SK-N-SH (cell line): ENCODE measurements around the gene AHNAK2. TPM values are rescaled to one million over a fixed set of nuclear protein-coding genes. Genes with fewer than 3 reads are reported as not detected.

Source experiments
- CTCF ChIA-PET: fragments of 300-600, 350-600 bp; formaldehyde crosslinking; extraction: SDS; loops from one replicate; lab custom pipeline; 2021; lab: Yijun Ruan, JAX
- POLR2A ChIA-PET: fragments of 350-600 bp; sonication (Branson Sonifier 250); formaldehyde crosslinking; extraction: SDS; loops from one replicate; lab custom pipeline; 2020; ENCODE audit warnings: antibody characterized with exemption, inconsistent platforms; lab: Yijun Ruan, JAX
- DNase-seq: peaks from one replicate; pipeline ENCODE4 v3.0.0; 2012
- H2AFZ ChIP-seq: fragments of 200-600 bp; sonication (generic); 2 replicates; pipeline ENCODE4 v1.8.1; 2016; ENCODE audit warnings: antibody characterized with exemption, mild to moderate bottlenecking, low read depth
- H3F3A ChIP-seq: fragments of 200-600 bp; sonication (generic); replicated peaks from 2 replicates; pipeline ENCODE3; 2016; ENCODE audit warnings: antibody characterized with exemption, mild to moderate bottlenecking; ENCODE audit not compliant: insufficient read depth
- H3K27ac ChIP-seq, 2 experiments: fragments of 200-500 bp in 1 of 2; fragments of 200-600 bp in 1 of 2; sonication (Bioruptor generic) in 1 of 2; sonication (generic), shearing (Covaris generic) in 1 of 2; 2 replicates each; pipeline versions ENCODE4 v1.5.1 to v1.6.1; 2014 to 2016; ENCODE audit warnings: low read depth in 2 of 2, inconsistent platforms in 1 of 2, low read length in 1 of 2, mild to moderate bottlenecking in 1 of 2, mixed read lengths in 1 of 2
- H3K27me3 ChIP-seq: fragments of 200-600 bp; sonication (generic), shearing (Covaris generic); 2 replicates; pipeline ENCODE4 v1.6.1; 2016; ENCODE audit warnings: mixed run types; ENCODE audit not compliant: insufficient read depth
- H3K36me3 ChIP-seq, 2 experiments: fragments of 200-500 bp in 1 of 2; fragments of 200-600 bp in 1 of 2; sonication (Bioruptor generic) in 1 of 2; sonication (generic) in 1 of 2; replicated peaks in 1 of 2; 2 replicates each; pipeline versions ENCODE3 to v1.5.1; 2014 to 2016; ENCODE audit warnings: low read length in 1 of 2, mild to moderate bottlenecking in 1 of 2; ENCODE audit not compliant: insufficient read depth in 2 of 2, control insufficient read depth in 1 of 2
- H3K4me1 ChIP-seq, 2 experiments: fragments of 200-500 bp in 1 of 2; fragments of 200-600 bp in 1 of 2; sonication (Bioruptor generic) in 1 of 2; sonication (generic), shearing (Covaris generic) in 1 of 2; 2 replicates each; pipeline versions ENCODE4 v1.5.1 to v1.6.1; 2014 to 2016; ENCODE audit warnings: low read depth in 1 of 2, low read length in 1 of 2, mixed run types in 1 of 2; ENCODE audit not compliant: insufficient read depth in 2 of 2, control insufficient read depth in 1 of 2
- H3K4me2 ChIP-seq: fragments of 200-600 bp; sonication (generic), shearing (Covaris generic); 2 replicates; pipeline ENCODE4 v1.6.1; 2017; ENCODE audit warnings: mixed run types
- H3K4me3 ChIP-seq, 2 experiments: fragments of 200-500 bp in 1 of 2; fragments of 200-600 bp in 1 of 2; sonication (Bioruptor generic) in 1 of 2; sonication (generic), shearing (Covaris generic) in 1 of 2; 2 replicates each; pipeline versions ENCODE4 v1.5.1 to v1.8.1; 2014 to 2016; ENCODE audit warnings: low read depth in 2 of 2, inconsistent platforms in 1 of 2, low read length in 1 of 2, mild to moderate bottlenecking in 1 of 2, mixed read lengths in 1 of 2, moderate library complexity in 1 of 2
- H3K79me2 ChIP-seq: fragments of 200-600 bp; sonication (generic); 2 replicates; pipeline ENCODE4 v1.8.1; 2017; ENCODE audit warnings: mild to moderate bottlenecking; ENCODE audit not compliant: insufficient read depth
- H3K9ac ChIP-seq: fragments of 200-600 bp; sonication (generic); 2 replicates; pipeline ENCODE4 v1.6.1; 2017; ENCODE audit warnings: mixed run types
- H3K9me2 ChIP-seq: fragments of 200-600 bp; sonication (generic); 2 replicates; pipeline ENCODE4 v1.6.1; 2017; ENCODE audit warnings: mixed run types
- H3K9me3 ChIP-seq: fragments of 200-600 bp; sonication (generic); 2 replicates; pipeline ENCODE4 v1.6.1; 2017; ENCODE audit warnings: mixed run types, mild to moderate bottlenecking, moderate library complexity
- H4K20me1 ChIP-seq: fragments of 200-600 bp; sonication (generic); 2 replicates; pipeline ENCODE4 v1.6.1; 2017; ENCODE audit warnings: mild to moderate bottlenecking, mixed run types; ENCODE audit not compliant: insufficient read depth
- EP300 ChIP-seq, 2 experiments: IDR thresholded peaks; 2 replicates each; pipeline versions ENCODE4 v1.4.0 to v1.6.1; 2012; ENCODE audit warnings: borderline replicate concordance in 1 of 2, low read depth in 1 of 2, low read length in 1 of 2
- FOSL2 ChIP-seq: IDR thresholded peaks from 2 replicates; pipeline ENCODE4 v1.4.0; 2012; ENCODE audit warnings: low read depth, mild to moderate bottlenecking, moderate library complexity, borderline replicate concordance
- FOXJ3 ChIP-seq: sonication (generic); formaldehyde crosslinking; IDR thresholded peaks from 2 replicates; pipeline ENCODE4 v1.5.1; 2020; ENCODE audit warnings: mild to moderate bottlenecking, missing genetic modification reagents
- GABPA ChIP-seq: IDR thresholded peaks from 2 replicates; pipeline ENCODE4 v1.4.0; 2012; ENCODE audit warnings: low read depth, mild to moderate bottlenecking
- JUND ChIP-seq: IDR thresholded peaks from 2 replicates; pipeline ENCODE4 v1.4.0; 2012
- MEF2A ChIP-seq: IDR thresholded peaks from 2 replicates; pipeline ENCODE4 v1.4.0; 2012; ENCODE audit warnings: low read depth, borderline replicate concordance
- MXI1 ChIP-seq: IDR thresholded peaks from 2 replicates; pipeline ENCODE4 v1.6.1; 2012; ENCODE audit warnings: mild to moderate bottlenecking, low read depth, low read length, improper control_type of control experiment
- NFIC ChIP-seq: IDR thresholded peaks from 2 replicates; pipeline ENCODE4 v1.4.0; 2012; ENCODE audit warnings: borderline replicate concordance
- PBX3 ChIP-seq: IDR thresholded peaks from 2 replicates; pipeline ENCODE4; 2012
- RCOR1 ChIP-seq: fragments of 150-350 bp; IDR thresholded peaks from 2 replicates; pipeline ENCODE4 v1.6.1; 2017; ENCODE audit warnings: antibody characterized with exemption, low read length
- RFX5 ChIP-seq: IDR thresholded peaks from 2 replicates; pipeline ENCODE4 v1.6.1; 2012; ENCODE audit warnings: mild to moderate bottlenecking, improper control_type of control experiment, low read length
- RXRA ChIP-seq: IDR thresholded peaks from 2 replicates; pipeline ENCODE4 v1.4.0; 2012; ENCODE audit warnings: low read depth, mild to moderate bottlenecking, borderline replicate concordance
- SIN3A ChIP-seq: IDR thresholded peaks from 2 replicates; pipeline ENCODE4 v1.6.1; 2012; ENCODE audit warnings: low read depth, mild to moderate bottlenecking, low read length, moderate library complexity, borderline replicate concordance
- SMC3 ChIP-seq: IDR thresholded peaks from 2 replicates; pipeline ENCODE4 v1.6.1; 2012; ENCODE audit warnings: low read depth, low read length, improper control_type of control experiment
- TAF1 ChIP-seq: IDR thresholded peaks from 2 replicates; pipeline ENCODE4 v1.6.1; 2012; ENCODE audit warnings: low read depth, mild to moderate bottlenecking, low read length, moderate library complexity, borderline replicate concordance
- WGBS: methylation state at CpG from one replicate; pipeline ENCODE4 v1.1.6; 2017; ENCODE audit warnings: low lambda C conversion rate; 5-methylcytosine and 5-hydroxymethylcytosine counted together
- polyA plus RNA-seq, 3 experiments: library from polyadenylated mRNA; depleted of rRNA; stranded (reverse); fragments of >200 nt; gene quantifications; 2 replicates each; pipeline ENCODE4 v1.2.3, GENCODE V29; 2012
- TF ChIP-seq, protein P1 (sequence below): IDR thresholded peaks from 2 replicates; pipeline ENCODE4 v1.4.0; 2012; ENCODE audit warnings: low read depth, borderline replicate concordance
- TF ChIP-seq, protein P2 (sequence below): IDR thresholded peaks from 2 replicates; pipeline ENCODE4 v1.4.0; 2012; ENCODE audit warnings: low read depth, borderline replicate concordance

Gene AHNAK2
- polyA plus RNA-seq, 1 of the 3 experiments (the other 2 are of a cell fraction), result 33.5 TPM

DNA sequence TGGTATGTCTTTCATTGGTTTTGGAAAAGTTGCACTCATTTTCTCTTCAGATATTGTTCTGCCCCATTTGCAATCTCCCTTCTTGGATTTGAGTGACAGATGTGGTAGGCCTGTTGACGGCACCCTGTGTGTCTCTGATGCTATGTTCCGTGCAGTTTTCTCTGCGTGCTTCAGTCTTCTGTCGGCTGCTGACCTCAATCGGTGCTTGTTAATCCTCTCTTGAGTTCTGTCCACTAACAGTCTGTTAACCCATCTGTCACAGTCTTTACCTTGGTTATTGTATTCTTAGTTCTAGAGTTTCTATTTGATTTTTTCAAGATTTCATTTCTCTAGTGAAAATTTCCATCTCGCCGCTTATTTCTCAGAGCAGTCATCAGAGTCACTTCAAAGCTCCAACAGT is 74.2 kb downstream of the AHNAK2 start:
- CTCF ChIA-PET, result interaction anchor here (1.3 to 1.7 kb wide), 2 partner anchors 8 to 72 kb away, joined by 3 to 7 read pairs; no protein-coding TSS in a partner anchor
- H3K9ac ChIP-seq, result no peak overlapping the region
- no peaks in the 10 kb centered on the region for H3K9me3 ChIP-seq
- no peak for DNase-seq
- H3K4me1 ChIP-seq, result no peaks in the 10 kb centered on the region
- POLR2A ChIA-PET, result no interaction called here
- no peak overlapping the region for H3K4me2 ChIP-seq
- H3K36me3 ChIP-seq, result no peaks in the 10 kb centered on the region
- H3K27me3 ChIP-seq, result peaks cover 14% of the 10 kb centered on the region; the same call in 1 of the 2 replicates
- no peak overlapping the region for H2AFZ ChIP-seq
- H3K79me2 ChIP-seq, result no peaks in the 10 kb centered on the region
- H3K9me2 ChIP-seq, result no peaks in the 10 kb centered on the region
- 71% methylated on average over 7 of the region's 7 CpGs for WGBS
- no peak overlapping the region for H3K27ac ChIP-seq
- no peaks in the 10 kb centered on the region for H3F3A ChIP-seq
- no peaks in the 10 kb centered on the region for H4K20me1 ChIP-seq
- no peak overlapping the region for H3K4me3 ChIP-seq
- TF ChIP-seq RCOR1, result no peak
- TF ChIP-seq RXRA, result no peak
- TF ChIP-seq MEF2A, result no peak

DNA sequence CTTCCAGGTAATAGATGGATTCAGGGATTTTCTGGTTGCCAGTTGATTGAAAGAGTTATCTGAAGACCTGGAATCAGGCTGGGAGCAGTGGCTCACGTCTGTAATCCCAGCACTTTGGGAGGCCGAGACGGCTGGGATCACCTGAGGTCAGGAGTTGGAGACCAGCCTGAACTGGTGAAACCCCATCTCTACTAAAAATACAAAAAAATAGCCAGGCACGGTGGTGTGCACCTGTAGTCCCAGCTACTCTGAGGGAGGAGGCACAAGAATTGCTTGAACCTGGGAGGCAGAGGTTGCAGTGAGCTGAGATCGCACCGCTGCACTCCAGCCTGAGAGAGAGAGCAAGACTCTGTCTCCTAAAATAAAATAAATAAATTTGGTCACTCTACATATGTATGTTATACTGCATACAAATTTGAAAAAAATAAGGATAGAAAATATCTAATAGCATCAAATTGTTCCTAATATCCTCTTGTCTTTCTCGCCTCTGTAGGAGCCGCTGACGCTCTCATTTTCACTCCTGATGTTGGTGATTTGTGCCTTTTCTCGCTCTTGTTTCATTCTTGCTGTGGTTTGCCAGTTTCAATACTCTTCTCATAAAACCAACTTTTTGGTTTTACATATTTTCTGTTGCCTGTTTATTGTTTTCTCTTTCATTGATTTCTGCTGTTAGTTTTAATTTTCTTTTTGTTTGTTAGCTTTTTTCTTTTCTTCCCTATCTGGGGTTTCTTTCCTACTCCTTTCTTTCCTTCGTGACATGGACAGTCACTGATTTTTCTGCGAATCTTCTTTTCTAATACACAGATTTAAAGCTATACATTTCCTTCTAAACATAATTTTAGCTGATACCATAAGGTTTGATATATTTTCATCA is 77.3 kb downstream of the AHNAK2 start:
- 69% methylated on average over 12 of the region's 12 CpGs for WGBS
- POLR2A ChIA-PET, result no interaction called here
- no peaks in the 10 kb centered on the region for H3K9me3 ChIP-seq

More for the DNA sequence above, 77.3 kb downstream of the AHNAK2 start:
- DNase-seq, result no peak
- Histone ChIP-seq H3K79me2 (no peaks in the 10 kb centered on the region), H3K27me3 (peaks cover 14% of the 10 kb centered on the region; the same call in 1 of the 2 replicates), H3K27ac (no peak overlapping the region), H2AFZ (no peak overlapping the region), H4K20me1 (no peaks in the 10 kb centered on the region), H3K9me2 (no peaks in the 10 kb centered on the region), H3K4me2 (no peak overlapping the region), H3K9ac (no peak overlapping the region), H3K4me1 (peaks cover 0 to 1% of the 10 kb centered on the region in 2 experiments; a peak in 1 of 4 replicates), H3K36me3 (no peaks in the 10 kb centered on the region), H3K4me3 (no peak overlapping the region), H3F3A (no peaks in the 10 kb centered on the region)
- CTCF ChIA-PET, result interaction anchor here (1.0 to 1.4 kb wide), 3 partner anchors 28 to 145 kb away, joined by 3 read pairs; no protein-coding TSS in a partner anchor
- TF ChIP-seq PBX3, result no peak
- TF ChIP-seq GABPA, result no peak
- no peak for TF ChIP-seq FOSL2
- TF ChIP-seq SMC3, result no peak
- no peak for TF ChIP-seq RFX5
- no peak for TF ChIP-seq TAF1
- TF ChIP-seq, protein P1, sequence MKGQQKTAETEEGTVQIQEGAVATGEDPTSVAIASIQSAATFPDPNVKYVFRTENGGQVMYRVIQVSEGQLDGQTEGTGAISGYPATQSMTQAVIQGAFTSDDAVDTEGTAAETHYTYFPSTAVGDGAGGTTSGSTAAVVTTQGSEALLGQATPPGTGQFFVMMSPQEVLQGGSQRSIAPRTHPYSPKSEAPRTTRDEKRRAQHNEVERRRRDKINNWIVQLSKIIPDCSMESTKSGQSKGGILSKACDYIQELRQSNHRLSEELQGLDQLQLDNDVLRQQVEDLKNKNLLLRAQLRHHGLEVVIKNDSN, result no peak
- TF ChIP-seq SIN3A, result no peak
- TF ChIP-seq, protein P2, sequence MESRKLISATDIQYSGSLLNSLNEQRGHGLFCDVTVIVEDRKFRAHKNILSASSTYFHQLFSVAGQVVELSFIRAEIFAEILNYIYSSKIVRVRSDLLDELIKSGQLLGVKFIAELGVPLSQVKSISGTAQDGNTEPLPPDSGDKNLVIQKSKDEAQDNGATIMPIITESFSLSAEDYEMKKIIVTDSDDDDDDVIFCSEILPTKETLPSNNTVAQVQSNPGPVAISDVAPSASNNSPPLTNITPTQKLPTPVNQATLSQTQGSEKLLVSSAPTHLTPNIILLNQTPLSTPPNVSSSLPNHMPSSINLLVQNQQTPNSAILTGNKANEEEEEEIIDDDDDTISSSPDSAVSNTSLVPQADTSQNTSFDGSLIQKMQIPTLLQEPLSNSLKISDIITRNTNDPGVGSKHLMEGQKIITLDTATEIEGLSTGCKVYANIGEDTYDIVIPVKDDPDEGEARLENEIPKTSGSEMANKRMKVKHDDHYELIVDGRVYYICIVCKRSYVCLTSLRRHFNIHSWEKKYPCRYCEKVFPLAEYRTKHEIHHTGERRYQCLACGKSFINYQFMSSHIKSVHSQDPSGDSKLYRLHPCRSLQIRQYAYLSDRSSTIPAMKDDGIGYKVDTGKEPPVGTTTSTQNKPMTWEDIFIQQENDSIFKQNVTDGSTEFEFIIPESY, result no peak
- TF ChIP-seq NFIC, result no peak
- TF ChIP-seq FOXJ3 (CRISPR knock-in tag), result no peak
- no peak for TF ChIP-seq JUND
- TF ChIP-seq MXI1, result no peak
- TF ChIP-seq RCOR1, result no peak
- TF ChIP-seq EP300 (IDR thresholded peaks at IDR 0.05; ENCODE audit: borderline replicate concordance in 1 of 2, low read depth in 1 of 2, low read length in 1 of 2), result no peak
